HEK293 (cell line): ENCODE results near the gene OR10D3.
"Not testable (repeated sequence)": the region's sequence is repeated elsewhere in the genome, so short reads cannot be mapped to it uniquely, and the experiment has no call there.

ENCODE experiments used
- CTCF ChIA-PET: fragments of 350-600 bp; formaldehyde crosslinking; extraction: SDS; loops from one replicate; lab custom pipeline; 2021; ENCODE audit warnings: antibody characterized with exemption; lab: Yijun Ruan, JAX
- POLR2A ChIA-PET: fragments of 300-600 bp; formaldehyde crosslinking; extraction: SDS; loops from one replicate; lab custom pipeline; 2020; ENCODE audit warnings: antibody characterized with exemption, inconsistent platforms; lab: Yijun Ruan, JAX
- H3K27ac ChIP-seq: fragments of 200-500 bp; sonication (Bioruptor generic); 2 replicates; pipeline ENCODE4 v1.5.1; 2014; ENCODE audit warnings: low read depth, low read length, control low read depth, inconsistent platforms; ENCODE audit errors: extremely low read depth
- H3K36me3 ChIP-seq, 2 experiments: fragments of 200-500 bp in 1 of 2; sonication (Bioruptor generic) in 1 of 2; 1 replicate in 1 of 2; 2 replicates in 1 of 2; pipeline ENCODE4 v1.5.1; 2014 to 2017; ENCODE audit warnings: inconsistent platforms in 2 of 2, low read length in 2 of 2; ENCODE audit not compliant: control insufficient read depth in 2 of 2, insufficient read depth in 1 of 2
- H3K4me1 ChIP-seq: fragments of 200-500 bp; sonication (Bioruptor generic); 2 replicates; pipeline ENCODE4 v1.5.1; 2014; ENCODE audit warnings: mild to moderate bottlenecking, low read length, inconsistent platforms; ENCODE audit not compliant: control insufficient read depth, insufficient read depth
- H3K4me3 ChIP-seq: 2 replicates; pipeline ENCODE4 v1.5.1; 2011; ENCODE audit warnings: low read depth, mild to moderate bottlenecking, control low read depth, low read length, moderate library complexity
- H3K9me3 ChIP-seq: fragments of 200-500 bp; sonication (Bioruptor generic); 2 replicates; pipeline ENCODE4 v1.5.1; 2014; ENCODE audit warnings: low read depth, low read length, inconsistent platforms; ENCODE audit not compliant: control insufficient read depth, insufficient read depth
- BCL11B ChIP-seq: fragments of 450-650 bp; formaldehyde crosslinking; IDR thresholded peaks from 2 replicates; pipeline ENCODE4 v1.5.1; 2016; ENCODE audit warnings: low read depth, missing biosample characterization, missing genetic modification characterization
- GLIS1 ChIP-seq: fragments of 450-650 bp; formaldehyde crosslinking; IDR thresholded peaks from 2 replicates; pipeline ENCODE4 v1.5.1; 2016; ENCODE audit warnings: missing biosample characterization, missing genetic modification characterization
- KLF8 ChIP-seq: fragments of 450-650 bp; formaldehyde crosslinking; IDR thresholded peaks from 2 replicates; pipeline ENCODE4 v1.5.1; 2016; ENCODE audit warnings: missing biosample characterization, missing genetic modification characterization
- MYNN ChIP-seq: fragments of 450-650 bp; formaldehyde crosslinking; IDR thresholded peaks from 2 replicates; pipeline ENCODE4 v1.5.1; 2016; ENCODE audit warnings: missing biosample characterization, missing genetic modification characterization, borderline replicate concordance
- PRDM6 ChIP-seq: fragments of 450-650 bp; formaldehyde crosslinking; IDR thresholded peaks from 2 replicates; pipeline ENCODE4 v1.5.1; 2017; ENCODE audit warnings: missing biosample characterization, missing genetic modification characterization
- ZNF10 ChIP-seq: fragments of 450-650 bp; formaldehyde crosslinking; IDR thresholded peaks from 2 replicates; pipeline ENCODE4 v1.5.1; 2017; ENCODE audit warnings: missing biosample characterization, missing genetic modification characterization
- ZNF121 ChIP-seq: fragments of 450-650 bp; formaldehyde crosslinking; IDR thresholded peaks from 2 replicates; pipeline ENCODE4 v1.5.1; 2016; ENCODE audit warnings: missing biosample characterization, missing genetic modification characterization
- ZNF157 ChIP-seq: fragments of 450-650 bp; formaldehyde crosslinking; IDR thresholded peaks from 2 replicates; pipeline ENCODE4 v1.5.1; 2016; ENCODE audit warnings: missing biosample characterization, missing genetic modification characterization
- ZNF426 ChIP-seq: fragments of 450-650 bp; formaldehyde crosslinking; IDR thresholded peaks from 2 replicates; pipeline ENCODE4 v1.5.1; 2017; ENCODE audit warnings: missing biosample characterization, missing genetic modification characterization, mild to moderate bottlenecking, inconsistent platforms, moderate library complexity
- ZNF433 ChIP-seq: fragments of 450-650 bp; formaldehyde crosslinking; IDR thresholded peaks from 2 replicates; pipeline ENCODE4 v1.5.1; 2016; ENCODE audit warnings: missing biosample characterization, missing genetic modification characterization, low read depth
- ZNF521 ChIP-seq: fragments of 450-650 bp; formaldehyde crosslinking; IDR thresholded peaks from 2 replicates; pipeline ENCODE4 v1.5.1; 2017; ENCODE audit warnings: missing biosample characterization, mild to moderate bottlenecking, missing genetic modification characterization
- ZNF558 ChIP-seq: fragments of 450-650 bp; formaldehyde crosslinking; IDR thresholded peaks from 2 replicates; pipeline ENCODE4 v1.5.1; 2016; ENCODE audit warnings: missing biosample characterization, missing genetic modification characterization
- ZNF624 ChIP-seq: fragments of 450-650 bp; formaldehyde crosslinking; IDR thresholded peaks from 2 replicates; pipeline ENCODE4 v1.5.1; 2017; ENCODE audit warnings: missing biosample characterization, missing genetic modification characterization
- ZNF677 ChIP-seq: fragments of 450-650 bp; IDR thresholded peaks from 2 replicates; pipeline ENCODE4 v1.5.0; 2018; ENCODE audit warnings: missing biosample characterization, mild to moderate bottlenecking, missing genetic modification characterization, moderate library complexity
- TF ChIP-seq, protein P1 (sequence below): fragments of 450-650 bp; formaldehyde crosslinking; IDR thresholded peaks from 2 replicates; pipeline ENCODE4 v1.5.1; 2016; ENCODE audit warnings: missing biosample characterization, missing genetic modification characterization, borderline replicate concordance

Gene OR10D3

DNA sequence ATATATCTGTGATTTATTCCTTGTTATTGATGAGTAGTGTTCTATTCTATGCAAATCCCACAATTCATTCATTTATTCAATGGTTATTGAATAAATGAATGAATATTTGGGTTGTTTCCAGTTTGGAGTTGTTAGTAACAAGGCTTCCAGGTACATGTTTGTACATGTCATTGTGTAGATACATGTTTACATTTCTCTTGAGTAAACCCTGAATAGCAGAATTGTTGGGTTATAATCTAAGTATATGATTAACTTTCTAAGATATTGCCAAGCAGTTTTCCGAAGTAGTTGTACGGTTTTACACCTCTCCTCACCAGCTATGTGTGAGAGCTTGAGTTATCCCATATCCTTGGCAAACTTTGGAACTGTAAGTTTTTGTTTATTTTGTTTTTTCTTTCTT lies 39.3 kb downstream of the OR10D3 start (continued):
- TF ChIP-seq, protein P1, sequence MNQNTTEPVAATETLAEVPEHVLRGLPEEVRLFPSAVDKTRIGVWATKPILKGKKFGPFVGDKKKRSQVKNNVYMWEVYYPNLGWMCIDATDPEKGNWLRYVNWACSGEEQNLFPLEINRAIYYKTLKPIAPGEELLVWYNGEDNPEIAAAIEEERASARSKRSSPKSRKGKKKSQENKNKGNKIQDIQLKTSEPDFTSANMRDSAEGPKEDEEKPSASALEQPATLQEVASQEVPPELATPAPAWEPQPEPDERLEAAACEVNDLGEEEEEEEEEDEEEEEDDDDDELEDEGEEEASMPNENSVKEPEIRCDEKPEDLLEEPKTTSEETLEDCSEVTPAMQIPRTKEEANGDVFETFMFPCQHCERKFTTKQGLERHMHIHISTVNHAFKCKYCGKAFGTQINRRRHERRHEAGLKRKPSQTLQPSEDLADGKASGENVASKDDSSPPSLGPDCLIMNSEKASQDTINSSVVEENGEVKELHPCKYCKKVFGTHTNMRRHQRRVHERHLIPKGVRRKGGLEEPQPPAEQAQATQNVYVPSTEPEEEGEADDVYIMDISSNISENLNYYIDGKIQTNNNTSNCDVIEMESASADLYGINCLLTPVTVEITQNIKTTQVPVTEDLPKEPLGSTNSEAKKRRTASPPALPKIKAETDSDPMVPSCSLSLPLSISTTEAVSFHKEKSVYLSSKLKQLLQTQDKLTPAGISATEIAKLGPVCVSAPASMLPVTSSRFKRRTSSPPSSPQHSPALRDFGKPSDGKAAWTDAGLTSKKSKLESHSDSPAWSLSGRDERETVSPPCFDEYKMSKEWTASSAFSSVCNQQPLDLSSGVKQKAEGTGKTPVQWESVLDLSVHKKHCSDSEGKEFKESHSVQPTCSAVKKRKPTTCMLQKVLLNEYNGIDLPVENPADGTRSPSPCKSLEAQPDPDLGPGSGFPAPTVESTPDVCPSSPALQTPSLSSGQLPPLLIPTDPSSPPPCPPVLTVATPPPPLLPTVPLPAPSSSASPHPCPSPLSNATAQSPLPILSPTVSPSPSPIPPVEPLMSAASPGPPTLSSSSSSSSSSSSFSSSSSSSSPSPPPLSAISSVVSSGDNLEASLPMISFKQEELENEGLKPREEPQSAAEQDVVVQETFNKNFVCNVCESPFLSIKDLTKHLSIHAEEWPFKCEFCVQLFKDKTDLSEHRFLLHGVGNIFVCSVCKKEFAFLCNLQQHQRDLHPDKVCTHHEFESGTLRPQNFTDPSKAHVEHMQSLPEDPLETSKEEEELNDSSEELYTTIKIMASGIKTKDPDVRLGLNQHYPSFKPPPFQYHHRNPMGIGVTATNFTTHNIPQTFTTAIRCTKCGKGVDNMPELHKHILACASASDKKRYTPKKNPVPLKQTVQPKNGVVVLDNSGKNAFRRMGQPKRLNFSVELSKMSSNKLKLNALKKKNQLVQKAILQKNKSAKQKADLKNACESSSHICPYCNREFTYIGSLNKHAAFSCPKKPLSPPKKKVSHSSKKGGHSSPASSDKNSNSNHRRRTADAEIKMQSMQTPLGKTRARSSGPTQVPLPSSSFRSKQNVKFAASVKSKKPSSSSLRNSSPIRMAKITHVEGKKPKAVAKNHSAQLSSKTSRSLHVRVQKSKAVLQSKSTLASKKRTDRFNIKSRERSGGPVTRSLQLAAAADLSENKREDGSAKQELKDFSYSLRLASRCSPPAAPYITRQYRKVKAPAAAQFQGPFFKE (tag by site-specific recombination): no peak
- TF ChIP-seq ZNF558 (tag by site-specific recombination) (no peak), ZNF433 (tag by site-specific recombination) (no peak), ZNF426 (no peak), BCL11B (no peak)

GRCh38 chr11:124224618-124225423 lies 41.7 kb downstream of the OR10D3 start:
- H3K36me3 ChIP-seq, H3K9me3 ChIP-seq, CTCF ChIA-PET, POLR2A ChIA-PET, H3K4me1 ChIP-seq, H3K27ac ChIP-seq, H3K4me3 ChIP-seq: not testable (repeated sequence)

GRCh38 chr11:124225471-124225870 lies 42.3 kb downstream of the OR10D3 start:
- H3K27ac ChIP-seq: no peak overlapping the region
- H3K36me3 ChIP-seq: no peaks in the 10 kb centered on the region
- H3K4me1 ChIP-seq: no peaks in the 10 kb centered on the region
- TF ChIP-seq PRDM6 (tag by site-specific recombination): no peak
- no peak for TF ChIP-seq MYNN (tag by site-specific recombination)
- TF ChIP-seq BCL11B: no peak
- no peak overlapping the region for H3K4me3 ChIP-seq
- H3K9me3 ChIP-seq: no peaks in the 10 kb centered on the region
- POLR2A ChIA-PET: no interaction called here
- CTCF ChIA-PET: no interaction called here

DNA sequence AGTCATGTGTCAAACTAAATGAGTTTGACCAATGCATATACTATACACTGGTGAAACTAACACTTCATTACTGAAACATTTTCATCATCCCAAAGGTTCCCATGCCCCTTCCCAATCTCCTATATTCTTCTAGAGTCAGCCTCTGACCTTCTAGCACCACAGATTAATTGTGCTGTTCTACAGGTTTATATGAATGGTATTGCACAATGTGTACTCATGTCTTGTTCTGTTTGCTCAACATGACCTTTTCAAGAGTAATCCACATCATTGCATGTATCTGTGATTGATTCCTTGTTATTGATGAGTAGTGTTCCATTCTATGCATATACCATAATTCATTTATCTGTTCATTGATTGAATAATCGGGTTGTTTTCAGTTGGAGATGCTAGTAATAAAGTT lies 50.2 kb downstream of the OR10D3 start:
- no peak overlapping the region for H3K27ac ChIP-seq
- CTCF ChIA-PET: interaction anchor here (0.6 kb wide), 1 partner anchor 13 kb away, joined by 3 read pairs; no protein-coding TSS in a partner anchor
- no peaks in the 10 kb centered on the region for H3K4me1 ChIP-seq
- H3K9me3 ChIP-seq: no peaks in the 10 kb centered on the region
- no peaks in the 10 kb centered on the region for H3K36me3 ChIP-seq
- H3K4me3 ChIP-seq: no peak overlapping the region
- POLR2A ChIA-PET: no interaction called here
- TF ChIP-seq ZNF426: no peak
- no peak for TF ChIP-seq ZNF121
- TF ChIP-seq, protein P1 (tag by site-specific recombination): no peak
- TF ChIP-seq ZNF521 (tag by site-specific recombination): no peak
- no peak for TF ChIP-seq KLF8 (tag by site-specific recombination)
- no peak for TF ChIP-seq GLIS1
- TF ChIP-seq ZNF10 (tag by site-specific recombination): no peak
- TF ChIP-seq ZNF157 (tag by site-specific recombination): no peak
- no peak for TF ChIP-seq ZNF624
- no peak for TF ChIP-seq ZNF677 (tag by site-specific recombination)
